Liver (tissue), 9 donors: ENCODE results near the gene MAN1C1. TPM values are rescaled to one million over a fixed set of nuclear protein-coding genes. Genes with fewer than 3 reads are reported as not detected.

ENCODE experiments used
- DNase-seq: peaks from one replicate; pipeline ENCODE4 v3.0.0-alpha.2; 2017; ENCODE audit warnings: low spot score
- H3K27ac ChIP-seq, 2 donors: one replicate each; pipeline ENCODE4 v1.7.0; 2013; ENCODE audit warnings: inconsistent platforms in 2 of 2, low read length in 2 of 2, control low read depth in 1 of 2, low read depth in 1 of 2, mild to moderate bottlenecking in 1 of 2
- H3K27me3 ChIP-seq, 4 donors: one replicate each; pipeline versions ENCODE4 v1.6.1 to v1.7.0; 2013; ENCODE audit warnings: low read length in 3 of 4, inconsistent platforms in 1 of 4, mild to moderate bottlenecking in 1 of 4, moderate library complexity in 1 of 4; ENCODE audit not compliant: control insufficient read depth in 4 of 4, insufficient read depth in 4 of 4
- H3K36me3 ChIP-seq, 4 donors: one replicate each; pipeline versions ENCODE4 v1.6.1 to v1.7.0; 2013; ENCODE audit warnings: low read length in 3 of 4, mild to moderate bottlenecking in 3 of 4, low read depth in 1 of 4, moderate library complexity in 1 of 4; ENCODE audit not compliant: control insufficient read depth in 4 of 4, insufficient read depth in 3 of 4
- H3K4me1 ChIP-seq, 4 donors: one replicate each; pipeline versions ENCODE4 v1.6.1 to v1.7.0; 2013; ENCODE audit warnings: low read length in 3 of 4, mild to moderate bottlenecking in 3 of 4, moderate library complexity in 1 of 4; ENCODE audit not compliant: control insufficient read depth in 4 of 4, insufficient read depth in 4 of 4
- H3K4me3 ChIP-seq, 3 donors: one replicate each; pipeline versions ENCODE4 v1.6.1 to v1.7.0; 2013; ENCODE audit warnings: low read length in 3 of 3, control low read depth in 1 of 3, low read depth in 1 of 3, mild to moderate bottlenecking in 1 of 3
- H3K9ac ChIP-seq, 2 donors: one replicate each; pipeline ENCODE4 v1.7.0; 2013; ENCODE audit warnings: low read length in 2 of 2, mild to moderate bottlenecking in 2 of 2, moderate library complexity in 2 of 2, control low read depth in 1 of 2, low read depth in 1 of 2
- H3K9me3 ChIP-seq, 4 donors: one replicate each; pipeline versions ENCODE4 v1.6.1 to v1.7.0; 2013; ENCODE audit warnings: low read length in 3 of 4; ENCODE audit not compliant: control insufficient read depth in 4 of 4
- EGR1 ChIP-seq, 2 donors: IDR thresholded peaks; 2 replicates each; pipeline ENCODE4 v1.6.1; 2016 to 2018; ENCODE audit warnings: antibody characterized with exemption in 2 of 2, low read depth in 2 of 2
- FOXA1 ChIP-seq: IDR thresholded peaks from 2 replicates; pipeline ENCODE4 v1.6.1; 2016; ENCODE audit warnings: antibody characterized with exemption
- FOXA2 ChIP-seq: IDR thresholded peaks from 2 replicates; pipeline ENCODE4 v1.6.1; 2016; ENCODE audit warnings: antibody characterized with exemption
- GABPA ChIP-seq, 2 donors: IDR thresholded peaks in 1 of 2; conservative IDR thresholded peaks in 1 of 2; 2 replicates each; pipeline ENCODE4 v1.6.1; 2016; ENCODE audit warnings: antibody characterized with exemption in 2 of 2, mild to moderate bottlenecking in 1 of 2, moderate library complexity in 1 of 2
- HNF4A ChIP-seq, 2 donors: conservative IDR thresholded peaks; 2 replicates each; pipeline ENCODE4 v1.6.1; 2016; ENCODE audit warnings: antibody characterized with exemption in 2 of 2, mild to moderate bottlenecking in 2 of 2
- HNF4G ChIP-seq: IDR thresholded peaks from 2 replicates; pipeline ENCODE4 v1.6.1; 2016; ENCODE audit warnings: antibody characterized with exemption
- JUND ChIP-seq, 2 donors: IDR thresholded peaks; 2 replicates each; pipeline ENCODE4 v1.6.1; 2016; ENCODE audit warnings: antibody characterized with exemption in 2 of 2
- RAD21 ChIP-seq, 2 donors: IDR thresholded peaks; 2 replicates each; pipeline ENCODE4 v1.6.1; 2016; ENCODE audit warnings: antibody characterized with exemption in 2 of 2, mild to moderate bottlenecking in 2 of 2
- RXRA ChIP-seq, 2 donors: IDR thresholded peaks; 2 replicates each; pipeline ENCODE4 v1.6.1; 2017 to 2018; ENCODE audit warnings: antibody characterized with exemption in 2 of 2, mild to moderate bottlenecking in 1 of 2
- SP1 ChIP-seq: IDR thresholded peaks from 2 replicates; pipeline ENCODE4 v1.6.1; 2018; ENCODE audit warnings: antibody characterized with exemption, mild to moderate bottlenecking
- YY1 ChIP-seq: IDR thresholded peaks from 2 replicates; pipeline ENCODE4 v1.6.1; 2016; ENCODE audit warnings: antibody characterized with exemption, mild to moderate bottlenecking
- WGBS: extraction: QIAGEN DNeasy Blood & Tissue Kit; methylation state at CpG from one replicate; pipeline ENCODE4 v1.1.7; 2013; 5-methylcytosine and 5-hydroxymethylcytosine counted together
- polyA plus RNA-seq, 2 donors: library from polyadenylated mRNA; stranded (reverse) in 1 of 2; unstranded in 1 of 2; fragments of 200-250 nt in 1 of 2; fragments of >200 nt in 1 of 2; fragmentation: Nextera tagmentation in 1 of 2; extraction: Ambion mirVana in 1 of 2; gene quantifications; one replicate each; pipeline versions ENCODE4 v1.2.1 to v1.2.3, GENCODE V29; 2013 to 2015
- total RNA-seq, 2 donors: library from RNA; depleted of rRNA; stranded (reverse); fragments of >200 nt; gene quantifications; one replicate each; pipeline ENCODE4 v1.2.3, GENCODE V29; 2014
- TF ChIP-seq, protein P1 (sequence below): fragments of 150-350 bp; IDR thresholded peaks from 2 replicates; pipeline ENCODE4 v1.5.1; 2017; ENCODE audit warnings: improper control_type of control experiment, low read depth, low read length; ENCODE audit not compliant: missing input control
- TF ChIP-seq, protein P2 (sequence below): IDR thresholded peaks from 2 replicates; pipeline ENCODE4 v1.6.1; 2016; ENCODE audit warnings: antibody characterized with exemption
- TF ChIP-seq, protein P3 (sequence below): IDR thresholded peaks from 2 replicates; pipeline ENCODE4 v1.6.1; 2016; ENCODE audit warnings: antibody characterized with exemption
- TF ChIP-seq, protein P4 (sequence below): IDR thresholded peaks from 2 replicates; pipeline ENCODE4 v1.6.1; 2016; ENCODE audit warnings: antibody characterized with exemption, mild to moderate bottlenecking
- TF ChIP-seq, protein P5 (sequence below): IDR thresholded peaks from 2 replicates; pipeline ENCODE4 v1.6.1; 2016; ENCODE audit warnings: antibody characterized with exemption
- donor health status: healthy.
- donor health status: healthy.
- donor health status: healthy.
- donor health status: healthy.
- donor health status: healthy.

MAN1C1 gene
- total and polyA plus RNA-seq, 4 donors: 6.3 to 16.0 (median 8.1) TPM

DNA sequence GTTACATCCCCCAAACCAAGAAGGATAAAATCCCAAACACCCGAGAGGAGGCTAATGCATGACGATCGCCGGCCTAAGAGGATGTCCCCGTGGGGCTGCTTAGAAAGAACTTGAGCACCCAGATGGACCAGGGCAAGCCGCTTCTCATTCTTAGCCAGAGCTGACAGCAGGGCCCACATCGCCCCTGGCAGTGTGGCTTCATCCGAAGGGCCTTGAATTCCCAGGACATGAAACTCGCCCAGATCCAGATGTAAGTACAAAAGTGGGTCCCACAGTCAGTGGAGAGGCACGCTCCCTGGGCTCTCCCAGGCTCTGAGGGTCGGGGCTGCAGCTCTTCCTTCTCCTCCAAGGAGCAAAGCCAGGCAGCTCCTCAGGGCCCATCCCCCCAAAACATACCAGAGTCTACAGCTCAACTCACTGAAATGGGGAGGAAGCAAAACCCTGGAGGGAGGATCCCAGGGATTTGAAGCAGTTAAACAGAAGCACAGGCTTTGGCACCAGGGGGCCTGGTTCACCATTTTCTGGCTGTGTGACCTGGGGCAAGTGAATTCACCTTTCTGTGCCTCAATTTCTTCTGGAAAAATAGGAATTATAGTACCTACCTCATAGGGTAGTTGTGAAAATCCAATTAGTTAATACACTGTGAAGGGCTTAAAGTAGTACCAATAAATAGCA is 85.6 kb downstream of the MAN1C1 start:
- H3K4me3 ChIP-seq: no peak overlapping the region
- peaks cover 0 to 5% (median 3%) of the 10 kb centered on the region in 4 donors for H3K4me1 ChIP-seq
- H3K9ac ChIP-seq: no peak overlapping the region
- H3K27me3 ChIP-seq: no peaks in the 10 kb centered on the region
- no peaks in the 10 kb centered on the region for H3K9me3 ChIP-seq
- peaks cover 0 to 2% (median 0%) of the 10 kb centered on the region in 4 donors for H3K36me3 ChIP-seq
- no peak overlapping the region for H3K27ac ChIP-seq
- TF ChIP-seq RXRA (IDR thresholded peaks at IDR 0.05) (no peak), EGR1 (IDR thresholded peaks at IDR 0.05; ENCODE audit: low read depth in 2 of 2) (no peak), FOXA2 (no peak), SP1 (no peak), JUND (IDR thresholded peaks at IDR 0.05) (no peak), RAD21 (IDR thresholded peaks at IDR 0.05) (no peak), FOXA1 (no peak), HNF4G (no peak), YY1 (no peak), HNF4A (conservative IDR thresholded peaks at IDR 0.05) (no peak), GABPA (IDR thresholded peaks at IDR 0.05 in 1 of 2, conservative IDR thresholded peaks at IDR 0.05 in 1 of 2) (no peak)
- TF ChIP-seq, protein P1, sequence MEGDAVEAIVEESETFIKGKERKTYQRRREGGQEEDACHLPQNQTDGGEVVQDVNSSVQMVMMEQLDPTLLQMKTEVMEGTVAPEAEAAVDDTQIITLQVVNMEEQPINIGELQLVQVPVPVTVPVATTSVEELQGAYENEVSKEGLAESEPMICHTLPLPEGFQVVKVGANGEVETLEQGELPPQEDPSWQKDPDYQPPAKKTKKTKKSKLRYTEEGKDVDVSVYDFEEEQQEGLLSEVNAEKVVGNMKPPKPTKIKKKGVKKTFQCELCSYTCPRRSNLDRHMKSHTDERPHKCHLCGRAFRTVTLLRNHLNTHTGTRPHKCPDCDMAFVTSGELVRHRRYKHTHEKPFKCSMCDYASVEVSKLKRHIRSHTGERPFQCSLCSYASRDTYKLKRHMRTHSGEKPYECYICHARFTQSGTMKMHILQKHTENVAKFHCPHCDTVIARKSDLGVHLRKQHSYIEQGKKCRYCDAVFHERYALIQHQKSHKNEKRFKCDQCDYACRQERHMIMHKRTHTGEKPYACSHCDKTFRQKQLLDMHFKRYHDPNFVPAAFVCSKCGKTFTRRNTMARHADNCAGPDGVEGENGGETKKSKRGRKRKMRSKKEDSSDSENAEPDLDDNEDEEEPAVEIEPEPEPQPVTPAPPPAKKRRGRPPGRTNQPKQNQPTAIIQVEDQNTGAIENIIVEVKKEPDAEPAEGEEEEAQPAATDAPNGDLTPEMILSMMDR: no peak
- TF ChIP-seq, protein P2, sequence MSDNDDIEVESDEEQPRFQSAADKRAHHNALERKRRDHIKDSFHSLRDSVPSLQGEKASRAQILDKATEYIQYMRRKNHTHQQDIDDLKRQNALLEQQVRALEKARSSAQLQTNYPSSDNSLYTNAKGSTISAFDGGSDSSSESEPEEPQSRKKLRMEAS: no peak
- TF ChIP-seq, protein P3, sequence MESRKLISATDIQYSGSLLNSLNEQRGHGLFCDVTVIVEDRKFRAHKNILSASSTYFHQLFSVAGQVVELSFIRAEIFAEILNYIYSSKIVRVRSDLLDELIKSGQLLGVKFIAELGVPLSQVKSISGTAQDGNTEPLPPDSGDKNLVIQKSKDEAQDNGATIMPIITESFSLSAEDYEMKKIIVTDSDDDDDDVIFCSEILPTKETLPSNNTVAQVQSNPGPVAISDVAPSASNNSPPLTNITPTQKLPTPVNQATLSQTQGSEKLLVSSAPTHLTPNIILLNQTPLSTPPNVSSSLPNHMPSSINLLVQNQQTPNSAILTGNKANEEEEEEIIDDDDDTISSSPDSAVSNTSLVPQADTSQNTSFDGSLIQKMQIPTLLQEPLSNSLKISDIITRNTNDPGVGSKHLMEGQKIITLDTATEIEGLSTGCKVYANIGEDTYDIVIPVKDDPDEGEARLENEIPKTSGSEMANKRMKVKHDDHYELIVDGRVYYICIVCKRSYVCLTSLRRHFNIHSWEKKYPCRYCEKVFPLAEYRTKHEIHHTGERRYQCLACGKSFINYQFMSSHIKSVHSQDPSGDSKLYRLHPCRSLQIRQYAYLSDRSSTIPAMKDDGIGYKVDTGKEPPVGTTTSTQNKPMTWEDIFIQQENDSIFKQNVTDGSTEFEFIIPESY: no peak
- TF ChIP-seq, protein P4, sequence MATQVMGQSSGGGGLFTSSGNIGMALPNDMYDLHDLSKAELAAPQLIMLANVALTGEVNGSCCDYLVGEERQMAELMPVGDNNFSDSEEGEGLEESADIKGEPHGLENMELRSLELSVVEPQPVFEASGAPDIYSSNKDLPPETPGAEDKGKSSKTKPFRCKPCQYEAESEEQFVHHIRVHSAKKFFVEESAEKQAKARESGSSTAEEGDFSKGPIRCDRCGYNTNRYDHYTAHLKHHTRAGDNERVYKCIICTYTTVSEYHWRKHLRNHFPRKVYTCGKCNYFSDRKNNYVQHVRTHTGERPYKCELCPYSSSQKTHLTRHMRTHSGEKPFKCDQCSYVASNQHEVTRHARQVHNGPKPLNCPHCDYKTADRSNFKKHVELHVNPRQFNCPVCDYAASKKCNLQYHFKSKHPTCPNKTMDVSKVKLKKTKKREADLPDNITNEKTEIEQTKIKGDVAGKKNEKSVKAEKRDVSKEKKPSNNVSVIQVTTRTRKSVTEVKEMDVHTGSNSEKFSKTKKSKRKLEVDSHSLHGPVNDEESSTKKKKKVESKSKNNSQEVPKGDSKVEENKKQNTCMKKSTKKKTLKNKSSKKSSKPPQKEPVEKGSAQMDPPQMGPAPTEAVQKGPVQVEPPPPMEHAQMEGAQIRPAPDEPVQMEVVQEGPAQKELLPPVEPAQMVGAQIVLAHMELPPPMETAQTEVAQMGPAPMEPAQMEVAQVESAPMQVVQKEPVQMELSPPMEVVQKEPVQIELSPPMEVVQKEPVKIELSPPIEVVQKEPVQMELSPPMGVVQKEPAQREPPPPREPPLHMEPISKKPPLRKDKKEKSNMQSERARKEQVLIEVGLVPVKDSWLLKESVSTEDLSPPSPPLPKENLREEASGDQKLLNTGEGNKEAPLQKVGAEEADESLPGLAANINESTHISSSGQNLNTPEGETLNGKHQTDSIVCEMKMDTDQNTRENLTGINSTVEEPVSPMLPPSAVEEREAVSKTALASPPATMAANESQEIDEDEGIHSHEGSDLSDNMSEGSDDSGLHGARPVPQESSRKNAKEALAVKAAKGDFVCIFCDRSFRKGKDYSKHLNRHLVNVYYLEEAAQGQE: no peak
- TF ChIP-seq, protein P5, sequence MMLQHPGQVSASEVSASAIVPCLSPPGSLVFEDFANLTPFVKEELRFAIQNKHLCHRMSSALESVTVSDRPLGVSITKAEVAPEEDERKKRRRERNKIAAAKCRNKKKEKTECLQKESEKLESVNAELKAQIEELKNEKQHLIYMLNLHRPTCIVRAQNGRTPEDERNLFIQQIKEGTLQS: no peak
- no peak for DNase-seq
- WGBS: 89% methylated on average over 11 of the region's 11 CpGs
